Caco-2 (cell line): ENCODE measurements around the gene ADAMTS18. TPM values are rescaled to one million over a fixed set of nuclear protein-coding genes. Genes with fewer than 3 reads are reported as not detected.

ENCODE experiments used
- BruUV-seq: library from RNA; stranded (reverse); fragments of 400-500 nt; replicated peaks from 2 replicates; lab custom pipeline; 2021; lab: Mats Ljungman, UMichigan
- CTCF ChIA-PET: fragments of 300-600 bp; sonication (Branson Sonifier 250); formaldehyde crosslinking; loops from one replicate; lab custom pipeline; 2022; ENCODE audit warnings: antibody characterized with exemption; lab: Charles Lee
- POLR2A ChIA-PET: fragments of 300-600 bp; sonication (Branson Sonifier 250); formaldehyde crosslinking; loops from one replicate; lab custom pipeline; 2022; ENCODE audit warnings: antibody characterized with exemption; lab: Charles Lee
- DNase-seq, 2 experiments: peaks; one replicate each; pipeline versions ENCODE4 v3.0.0 to v3.0.0-alpha.2; 2020 to 2022
- H3K27me3 ChIP-seq: replicated peaks from 2 replicates; pipeline ENCODE4 v1.6.0; 2011; ENCODE audit warnings: low read length; ENCODE audit not compliant: control insufficient read depth, insufficient read depth
- H3K36me3 ChIP-seq: 2 replicates; pipeline ENCODE4 v1.5.1; 2011; ENCODE audit warnings: low read length; ENCODE audit not compliant: control insufficient read depth, insufficient read depth
- H3K4me1 ChIP-seq: fragments of 250-450 bp; sonication (Bioruptor Pico); 2 replicates; pipeline ENCODE4 v1.5.1; 2020; ENCODE audit warnings: mild to moderate bottlenecking
- H3K4me3 ChIP-seq: 2 replicates; pipeline ENCODE4 v1.5.1; 2011; ENCODE audit warnings: low read depth, mild to moderate bottlenecking, control low read depth, low read length
- H3K9me3 ChIP-seq: fragments of 250-450 bp; sonication (Bioruptor Pico); 2 replicates; pipeline ENCODE4 v1.5.1; 2020; ENCODE audit warnings: mild to moderate bottlenecking, moderate library complexity
- H3K27ac Mint-ChIP-seq: one replicate; pipeline ENCODE4 v1.8.0; 2022; ENCODE audit warnings: mixed read lengths; ENCODE audit not compliant: unreplicated experiment
- H3K27me3 Mint-ChIP-seq: one replicate; pipeline ENCODE4 v1.8.0; 2022; ENCODE audit warnings: mixed read lengths; ENCODE audit not compliant: insufficient read depth, unreplicated experiment
- H3K36me3 Mint-ChIP-seq: one replicate; pipeline ENCODE4 v1.8.0; 2022; ENCODE audit warnings: mild to moderate bottlenecking, mixed read lengths; ENCODE audit not compliant: insufficient read depth, unreplicated experiment
- H3K4me1 Mint-ChIP-seq: one replicate; pipeline ENCODE4 v1.8.0; 2022; ENCODE audit warnings: low read depth, mixed read lengths; ENCODE audit not compliant: unreplicated experiment
- H3K4me3 Mint-ChIP-seq: one replicate; pipeline ENCODE4 v1.8.0; 2022; ENCODE audit warnings: mild to moderate bottlenecking, moderate library complexity, mixed read lengths; ENCODE audit not compliant: unreplicated experiment
- H3K9me3 Mint-ChIP-seq: one replicate; pipeline ENCODE4 v1.8.0; 2022; ENCODE audit warnings: mixed read lengths; ENCODE audit not compliant: unreplicated experiment
- CTCF ChIP-seq, 2 experiments: fragments of 200-600 bp in 1 of 2; IDR thresholded peaks; 1 replicate in 1 of 2; 2 replicates in 1 of 2; pipeline versions ENCODE4 v1.5.1 to v1.8.0; 2011 to 2022; ENCODE audit warnings: antibody characterized with exemption in 1 of 2, control low read depth in 1 of 2, inconsistent platforms in 1 of 2, low read depth in 1 of 2, low read length in 1 of 2, mild to moderate bottlenecking in 1 of 2, moderate library complexity in 1 of 2; ENCODE audit not compliant: insufficient read depth in 1 of 2, severe bottlenecking in 1 of 2, unreplicated experiment in 1 of 2
- intact Hi-C: fragments of 100-400 bp; cut with micrococcal nuclease; formaldehyde crosslinking; loops from one replicate; pipeline ENCODE4 v1.10.0; 2022; ENCODE audit not compliant: unreplicated experiment
- total RNA-seq: library from RNA; stranded (reverse); gene quantifications from 2 replicates; pipeline ENCODE4 v1.2.3, GENCODE V29; 2022

The ADAMTS18 gene
- total RNA-seq, 1 experiment from 2014 or later: 0.29 TPM

GRCh38 chr16:77439106-77439505 lies 4.3 kb upstream of the ADAMTS18 start:
- BruUV-seq: no TSS peak
- Mint-ChIP-seq H3K9me3 (no peaks in the 10 kb centered on the region), H3K4me3 (no peak overlapping the region), H3K27me3 (peaks cover 7% of the 10 kb centered on the region), H3K27ac (no peak overlapping the region), H3K36me3 (no peaks in the 10 kb centered on the region), H3K4me1 (peaks cover 25% of the 10 kb centered on the region)
- CTCF ChIA-PET: no interaction called here
- Histone ChIP-seq H3K9me3 (no peaks in the 10 kb centered on the region), H3K27me3 (no peaks in the 10 kb centered on the region), H3K4me1 (0 out of 2 replicates have a peak, but pooled peaks cover 3% of the 10 kb centered on the region), H3K36me3 (no peaks in the 10 kb centered on the region), H3K4me3 (no peak overlapping the region)
- no peak for TF ChIP-seq CTCF (IDR thresholded peaks at IDR 0.05; ENCODE audit: insufficient read depth in 1 of 2, low read depth in 1 of 2, low read length in 1 of 2, severe bottlenecking in 1 of 2, unreplicated experiment in 1 of 2)
- DNase-seq: no peak
- intact Hi-C loops: no loop called here
- POLR2A ChIA-PET: no interaction called here

DNA sequence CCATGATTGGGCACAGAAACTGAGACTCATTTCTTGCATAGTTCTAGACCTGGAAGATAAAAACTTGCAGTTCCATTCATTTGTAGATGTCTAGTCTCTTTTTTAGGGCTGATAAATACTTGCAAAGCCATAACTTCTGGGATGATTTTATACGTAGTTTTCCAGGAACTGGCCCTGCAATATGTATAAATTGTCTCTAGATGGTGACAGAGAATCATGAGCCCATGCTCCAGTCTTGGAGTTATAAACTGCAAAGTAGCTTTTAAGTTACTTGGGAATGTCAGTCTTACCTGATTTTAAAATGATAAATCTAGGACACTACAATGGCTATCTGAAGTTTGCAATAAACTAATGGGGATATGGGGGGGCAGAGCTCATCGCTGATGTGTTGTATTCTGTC lies 3.0 kb upstream of the ADAMTS18 start:
- no peak overlapping the region for H3K4me3 ChIP-seq
- CTCF ChIA-PET: no interaction called here
- no peaks in the 10 kb centered on the region for H3K9me3 ChIP-seq
- POLR2A ChIA-PET: no interaction called here
- Mint-ChIP-seq H3K27ac (no peak overlapping the region), H3K36me3 (no peaks in the 10 kb centered on the region), H3K27me3 (peaks cover 6% of the 10 kb centered on the region), H3K9me3 (no peaks in the 10 kb centered on the region), H3K4me3 (no peak overlapping the region), H3K4me1 (peaks cover 32% of the 10 kb centered on the region)
- H3K36me3 ChIP-seq: no peaks in the 10 kb centered on the region
- DNase-seq: no peak
- TF ChIP-seq CTCF (IDR thresholded peaks at IDR 0.05; ENCODE audit: insufficient read depth in 1 of 2, low read depth in 1 of 2, low read length in 1 of 2, severe bottlenecking in 1 of 2, unreplicated experiment in 1 of 2): no peak
- no peaks in the 10 kb centered on the region for H3K27me3 ChIP-seq
- 0 out of 2 replicates have a peak, but pooled peaks cover 8% of the 10 kb centered on the region for H3K4me1 ChIP-seq
- no TSS peak for BruUV-seq
- intact Hi-C loops: loop anchor here (1.0 kb wide), 1 partner anchor 146 kb away; no protein-coding TSS in a partner anchor

DNA sequence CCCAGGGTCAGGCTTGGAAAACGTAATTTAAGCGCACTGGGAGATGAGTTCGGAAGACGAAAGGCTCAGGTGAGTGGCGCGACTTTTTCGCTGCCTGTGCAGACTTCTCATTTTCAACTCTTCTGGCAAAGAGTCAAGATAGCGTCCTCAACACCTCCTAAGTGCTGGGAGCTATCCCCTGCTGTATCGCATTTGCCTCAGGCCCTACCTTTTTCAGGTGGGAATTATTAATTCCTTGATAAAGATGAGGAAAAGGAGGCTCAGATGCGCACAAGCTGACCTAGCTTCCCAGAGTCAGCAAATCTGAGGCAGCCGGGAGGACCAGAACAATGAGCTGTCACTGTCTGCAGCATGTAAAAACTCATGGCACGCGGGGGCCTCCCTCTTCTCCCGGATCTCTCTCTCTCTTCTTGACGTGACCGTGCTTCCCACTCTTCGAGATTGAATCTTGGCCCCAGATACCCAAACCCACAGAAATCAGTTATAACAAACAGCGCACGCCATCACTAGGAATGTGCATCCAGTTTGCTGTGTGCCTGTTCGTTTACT lies 512 bp upstream of the ADAMTS18 start:
- H3K4me3 Mint-ChIP-seq: peak overlapping the region; percentile 19
- BruUV-seq: no TSS peak
- POLR2A ChIA-PET: no interaction called here

More for the DNA sequence above, 512 bp upstream of the ADAMTS18 start:
- no peaks in the 10 kb centered on the region for H3K27me3 ChIP-seq
- intact Hi-C loops: no loop called here
- 0 out of 2 replicates have a peak, but pooled peaks cover 8% of the 10 kb centered on the region for H3K4me1 ChIP-seq
- Mint-ChIP-seq H3K4me1 (peaks cover 32% of the 10 kb centered on the region), H3K27me3 (peaks cover 7% of the 10 kb centered on the region), H3K36me3 (no peaks in the 10 kb centered on the region), H3K9me3 (no peaks in the 10 kb centered on the region), H3K27ac (no peak overlapping the region)
- CTCF ChIA-PET: no interaction called here
- H3K4me3 ChIP-seq: no peak overlapping the region
- no peak for TF ChIP-seq CTCF (IDR thresholded peaks at IDR 0.05; ENCODE audit: insufficient read depth in 1 of 2, low read depth in 1 of 2, low read length in 1 of 2, severe bottlenecking in 1 of 2, unreplicated experiment in 1 of 2)
- DNase-seq: no peak
- H3K9me3 ChIP-seq: no peaks in the 10 kb centered on the region
- no peaks in the 10 kb centered on the region for H3K36me3 ChIP-seq
